ENCODE results near the gene BRWD1. TPM values are rescaled to one million over a fixed set of nuclear protein-coding genes. Genes with fewer than 3 reads are reported as not detected.
"Not testable (repeated sequence)": the region's sequence is repeated elsewhere in the genome, so short reads cannot be mapped to it uniquely, and the experiment has no call there.

The BRWD1 gene
- total RNA-seq, 1 donor from 2014 or later, result 62.1 TPM

- H3K4me3 ChIP-seq, result no peak overlapping the region
- H3K4me1 ChIP-seq, result no peaks in the 10 kb centered on the region
- TF ChIP-seq POLR2AphosphoS5 (IDR thresholded peaks at IDR 0.05; ENCODE audit: insufficient read depth in 1 of 2, low read depth in 1 of 2) (no peak), POLR2A (IDR thresholded peaks at IDR 0.05) (no peak), CTCF (IDR thresholded peaks at IDR 0.05) (no peak)
- H3K9me3 ChIP-seq, result no peaks in the 10 kb centered on the region
- H3K27ac ChIP-seq, result no peak overlapping the region
- intact Hi-C loops (cut with DNase I), result no loop called here
- peaks cover 0 to 41% of the 10 kb centered on the region in 2 donors for H3K36me3 ChIP-seq
- no peaks in the 10 kb centered on the region for H3K27me3 ChIP-seq
- DNase-seq (ENCODE audit: extremely low spot score in 2 of 2), result no peak
These were observed 80.6 kb downstream of the BRWD1 start for GRCh38 chr21:39232861-39233291.

- Histone ChIP-seq H3K27ac (no peak overlapping the region), H3K4me3 (no peak overlapping the region), H3K4me1 (no peaks in the 10 kb centered on the region), H3K36me3 (peaks cover 0 to 35% of the 10 kb centered on the region in 2 donors), H3K9me3 (no peaks in the 10 kb centered on the region), H3K27me3 (no peaks in the 10 kb centered on the region)
- no peak for DNase-seq (ENCODE audit: extremely low spot score in 2 of 2)
- no peak for TF ChIP-seq CTCF (IDR thresholded peaks at IDR 0.05)
- TF ChIP-seq POLR2A (IDR thresholded peaks at IDR 0.05), result no peak
- TF ChIP-seq POLR2AphosphoS5 (IDR thresholded peaks at IDR 0.05; ENCODE audit: insufficient read depth in 1 of 2, low read depth in 1 of 2), result no peak
- intact Hi-C loops (cut with DNase I), result no loop called here
These were observed 88.5 kb downstream of the BRWD1 start for GRCh38 chr21:39224930-39225329.

- Histone ChIP-seq H3K4me3 (no peak overlapping the region), H3K27ac (no peak overlapping the region), H3K4me1 (no peaks in the 10 kb centered on the region), H3K36me3 (peaks cover 0 to 31% of the 10 kb centered on the region in 2 donors), H3K27me3 (no peaks in the 10 kb centered on the region), H3K9me3 (no peaks in the 10 kb centered on the region)
- no peak for TF ChIP-seq POLR2A (IDR thresholded peaks at IDR 0.05)
- TF ChIP-seq CTCF (IDR thresholded peaks at IDR 0.05), result no peak
- TF ChIP-seq POLR2AphosphoS5 (IDR thresholded peaks at IDR 0.05; ENCODE audit: insufficient read depth in 1 of 2, low read depth in 1 of 2), result no peak
- no peak for DNase-seq (ENCODE audit: extremely low spot score in 2 of 2)
- intact Hi-C loops (cut with DNase I), result no loop called here
These were observed 91.4 kb downstream of the BRWD1 start for GRCh38 chr21:39221997-39222486.

GRCh38 chr21:39221282-39221996, 92.0 kb downstream of the BRWD1 start:
- H3K4me3 ChIP-seq, result no peak overlapping the region
- H3K27ac ChIP-seq, result no peak overlapping the region
- H3K27me3 ChIP-seq, result no peaks in the 10 kb centered on the region
- DNase-seq (ENCODE audit: extremely low spot score in 2 of 2), result no peak
- H3K9me3 ChIP-seq, result no peaks in the 10 kb centered on the region
- no peak for TF ChIP-seq POLR2A (IDR thresholded peaks at IDR 0.05)
- no peak for TF ChIP-seq CTCF (IDR thresholded peaks at IDR 0.05)
- no peak for TF ChIP-seq POLR2AphosphoS5 (IDR thresholded peaks at IDR 0.05; ENCODE audit: insufficient read depth in 1 of 2, low read depth in 1 of 2)
- peaks cover 0 to 31% of the 10 kb centered on the region in 2 donors for H3K36me3 ChIP-seq
- intact Hi-C loops (cut with DNase I), result no loop called here
- no peaks in the 10 kb centered on the region for H3K4me1 ChIP-seq

GRCh38 chr21:39220875-39221274, 92.6 kb downstream of the BRWD1 start:
- DNase-seq (ENCODE audit: extremely low spot score in 2 of 2), result not testable (repeated sequence)

More at GRCh38 chr21:39220875-39221274, 92.6 kb downstream of the BRWD1 start:
- H3K4me1 ChIP-seq; intact Hi-C loops (cut with DNase I); H3K4me3 ChIP-seq; H3K27ac ChIP-seq; H3K27me3 ChIP-seq; H3K9me3 ChIP-seq: not testable (repeated sequence)
- H3K36me3 ChIP-seq, result peaks cover 0 to 31% of the 10 kb centered on the region in 2 donors

Data from vagina (tissue), 2 donors.